HepG2 (cell line): Measurements from ENCODE around the gene RPL31. TPM values are rescaled to one million over a fixed set of nuclear protein-coding genes. Genes with fewer than 3 reads are reported as not detected.

Source experiments
- polyA plus RNA-seq, 8 experiments: library from polyadenylated mRNA; depleted of rRNA in 3 of 8; stranded (reverse) in 7 of 8; unstranded in 1 of 8; fragments of >200 nt; fragmentation: Illumina TruSeq in 4 of 8; extraction: Trizol in 4 of 8; gene quantifications; 2 replicates each; pipeline versions ENCODE4 v1.2.1 to v1.2.3, GENCODE V29; 2011 to 2016; ENCODE audit warnings: low read depth in 4 of 8, missing spikeins in 1 of 8, mixed read lengths in 1 of 8; ENCODE audit not compliant: insufficient read depth in 1 of 8
- total RNA-seq, 5 experiments: library from RNA; depleted of rRNA; stranded (reverse); fragments of >200 nt; fragmentation: Illumina TruSeq; extraction: Trizol; gene quantifications; 2 replicates each; pipeline ENCODE4 v1.2.3, GENCODE V29; 2016; ENCODE audit warnings: low read depth in 1 of 5

The RPL31 gene
- total and polyA plus RNA-seq, 2 of the 13 experiments (the other 11 are each of a cell fraction or from before 2014, with no cell fraction given) = 3,331 to 3,582 TPM

Other genes with a start within 250 kb of the RPL31 start
- gene NPAS2, start 182.2 kb upstream of the RPL31 start, total RNA-seq (2016; rRNA removed; fragmentation: Illumina TruSeq; extraction: Trizol) = 14.8 and 16.8 TPM in 2 replicates
- 37.5 and 48.9 TPM in 2 replicates for gene NPAS2, start 182.2 kb upstream of the RPL31 start, polyA plus RNA-seq (2011; rRNA removed)
- 24.6 and 45.1 TPM in 2 replicates for gene TBC1D8, start 149.1 kb downstream of the RPL31 start, total RNA-seq (2016; rRNA removed; fragmentation: Illumina TruSeq; extraction: Trizol)
- 95.4 and 109 TPM in 2 replicates for gene TBC1D8, start 149.1 kb downstream of the RPL31 start, polyA plus RNA-seq (2011; rRNA removed)